T-helper 1 cell treated with Interleukin-12 subunit alpha and Interleukin-12 subunit beta and Interleukin-4 antibody, amounts not matched to agents 30 ng/mL and 1 ng/mL, for 36 hours (primary cell): ENCODE results near the gene MAPK6. TPM values are rescaled to one million over a fixed set of nuclear protein-coding genes. Genes with fewer than 3 reads are reported as not detected.

Source experiments
- intact Hi-C: fragments of 100-400 bp; cut with micrococcal nuclease; formaldehyde crosslinking; loops from one replicate; pipeline ENCODE4 v1.15.1; 2024
- total RNA-seq: library from RNA; stranded (reverse); gene quantifications from 2 replicates; pipeline ENCODE4 v1.2.3, GENCODE V29; 2022

MAPK6 gene
- total RNA-seq, 1 donor from 2014 or later = 31.4 TPM

GRCh38 chr15:52100807-52101442 is 81.9 kb downstream of the MAPK6 start:
- intact Hi-C loops = no loop called here

- intact Hi-C loops = no loop called here
These were observed 82.7 kb downstream of the MAPK6 start for GRCh38 chr15:52101542-52102323.

- intact Hi-C loops = no loop called here
These were observed 83.4 kb downstream of the MAPK6 start for GRCh38 chr15:52102463-52102862.

GRCh38 chr15:52103217-52104207 is 84.5 kb downstream of the MAPK6 start:
- intact Hi-C loops = no loop called here

GRCh38 chr15:52104532-52105004 is 85.5 kb downstream of the MAPK6 start:
- intact Hi-C loops = no loop called here

GRCh38 chr15:52105846-52106245 is 86.8 kb downstream of the MAPK6 start:
- intact Hi-C loops = no loop called here

GRCh38 chr15:52106641-52107040 is 87.6 kb downstream of the MAPK6 start:
- intact Hi-C loops = no loop called here

GRCh38 chr15:52107238-52107637 is 88.2 kb downstream of the MAPK6 start:
- intact Hi-C loops = no loop called here

GRCh38 chr15:52109559-52110451 is 90.8 kb downstream of the MAPK6 start:
- intact Hi-C loops = no loop called here

- intact Hi-C loops = no loop called here
These were observed 92.6 kb downstream of the MAPK6 start for GRCh38 chr15:52111517-52112202.

GRCh38 chr15:52112203-52112750 is 93.3 kb downstream of the MAPK6 start:
- intact Hi-C loops = no loop called here

- intact Hi-C loops = no loop called here
These were observed 94.2 kb downstream of the MAPK6 start for GRCh38 chr15:52113235-52113634.

GRCh38 chr15:52113708-52114107 is 94.7 kb downstream of the MAPK6 start:
- intact Hi-C loops = no loop called here

- intact Hi-C loops = no loop called here
These were observed 95.4 kb downstream of the MAPK6 start for GRCh38 chr15:52114261-52115055.

- intact Hi-C loops = no loop called here
These were observed 96.8 kb downstream of the MAPK6 start for GRCh38 chr15:52115598-52116427.
